GM18499 (cell line): ENCODE measurements around the gene SLC24A2.
"Not testable (repeated sequence)": the region's sequence is repeated elsewhere in the genome, so short reads cannot be mapped to it uniquely, and the experiment has no call there.

ENCODE experiments used
- ATAC-seq: cut with Tn5 transposase; IDR thresholded peaks from one replicate; pipeline ENCODE4 v1.9.1; 2021; ENCODE audit warnings: moderate number of reproducible peaks; ENCODE audit not compliant: insufficient read depth, unreplicated experiment

Gene SLC24A2

DNA sequence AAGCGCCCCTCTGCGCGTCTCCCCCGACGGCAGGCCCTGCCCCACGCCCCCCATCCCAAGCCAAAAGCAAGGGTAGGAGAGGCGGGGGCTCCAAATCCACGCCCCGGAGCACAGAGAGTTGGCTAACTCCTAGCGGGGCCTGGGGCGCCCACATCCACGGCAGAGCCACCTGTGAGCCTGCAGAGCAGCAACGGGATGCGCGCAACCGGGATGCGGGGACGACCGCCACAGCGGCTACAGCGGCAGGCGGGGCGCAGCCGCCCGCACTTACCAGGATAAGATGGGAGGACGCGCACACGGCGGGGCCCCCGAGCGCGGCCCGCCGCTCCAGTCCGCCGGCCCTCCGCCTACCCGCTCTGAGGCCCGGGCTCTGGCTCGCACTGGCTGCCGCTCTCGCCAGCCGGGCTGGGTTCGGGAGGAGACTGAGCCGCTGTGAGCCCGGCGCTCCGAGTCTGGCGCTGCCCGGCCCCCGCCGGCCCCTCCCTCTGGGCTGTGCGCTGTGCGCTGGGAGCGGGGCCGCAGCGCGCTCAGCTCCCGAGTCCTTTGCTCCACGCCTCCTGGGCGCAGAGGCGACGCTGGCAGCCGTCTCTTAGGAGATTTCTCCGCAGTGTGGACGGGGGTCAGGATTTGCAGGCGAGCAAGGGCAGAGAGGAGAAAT is at the start of gene SLC24A2:
Gene SLC24A2, minus strand, starts transcription at position 424 of the 658 bp plus-strand sequence.
- no peak for ATAC-seq

DNA sequence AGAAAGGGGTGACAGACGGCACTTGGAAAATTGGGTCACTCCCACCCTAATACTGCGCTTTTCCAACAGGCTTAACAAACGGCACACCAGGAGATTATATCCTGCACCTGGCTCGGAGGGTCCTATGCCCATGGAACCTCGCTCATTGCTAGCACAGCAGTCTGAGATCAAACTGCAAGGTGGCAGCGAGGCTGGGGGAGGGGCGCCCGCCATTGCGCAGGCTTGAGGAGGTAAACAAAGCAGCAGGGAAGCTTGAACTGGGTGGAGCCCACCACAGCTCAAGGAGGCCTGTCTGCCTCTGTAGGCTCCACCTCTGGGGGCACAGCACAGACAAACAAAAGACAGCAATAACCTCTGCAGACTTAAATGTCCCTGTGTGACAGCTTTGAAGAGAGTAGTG is 44.5 kb upstream of the SLC24A2 start:
- ATAC-seq: not testable (repeated sequence)

DNA sequence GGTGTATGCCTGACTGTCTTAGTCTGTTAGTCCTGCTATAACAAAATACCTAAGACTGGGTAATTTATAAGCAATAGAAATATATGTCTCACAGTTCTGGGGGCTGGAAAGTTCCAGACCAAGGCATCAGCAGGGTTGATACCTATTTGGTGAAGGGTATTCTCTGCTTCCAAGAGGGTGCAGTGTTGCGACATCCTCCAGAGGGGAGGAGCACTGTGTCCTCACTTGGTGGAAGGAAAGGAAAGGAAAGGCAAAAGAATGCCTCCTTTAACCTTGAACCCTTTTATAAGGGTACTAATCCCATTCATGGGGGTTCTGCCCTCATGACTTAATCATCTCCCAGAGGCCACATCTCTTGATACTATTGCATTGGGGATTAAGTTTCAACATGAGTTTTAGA is 42.0 kb upstream of the SLC24A2 start:
- ATAC-seq: no peak

DNA sequence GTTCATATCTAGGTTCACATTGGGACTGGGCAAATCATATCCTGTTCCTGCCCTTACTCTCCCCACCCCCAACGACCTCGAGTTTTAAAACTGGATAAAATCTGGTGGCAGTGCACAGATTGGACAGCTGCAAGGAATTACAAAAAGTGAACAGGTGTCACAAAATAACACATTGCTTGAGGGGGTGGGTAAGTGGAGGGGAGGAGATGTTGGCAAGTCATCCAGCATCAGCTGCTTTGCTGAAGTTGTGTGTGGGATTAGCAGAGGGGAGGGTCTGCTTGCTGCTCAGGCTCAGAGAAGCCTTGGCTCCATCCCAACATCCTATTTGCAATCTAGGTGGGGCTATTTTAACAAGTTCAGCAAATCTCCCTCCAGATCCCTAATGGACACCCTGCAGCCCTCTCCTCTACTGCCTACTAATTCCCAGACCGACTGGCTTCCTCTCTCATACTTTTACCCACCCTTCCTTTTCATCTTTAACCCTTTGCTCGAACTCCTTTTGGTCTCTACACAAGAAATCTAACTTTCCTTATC is 39.8 kb upstream of the SLC24A2 start:
- no peak for ATAC-seq

DNA sequence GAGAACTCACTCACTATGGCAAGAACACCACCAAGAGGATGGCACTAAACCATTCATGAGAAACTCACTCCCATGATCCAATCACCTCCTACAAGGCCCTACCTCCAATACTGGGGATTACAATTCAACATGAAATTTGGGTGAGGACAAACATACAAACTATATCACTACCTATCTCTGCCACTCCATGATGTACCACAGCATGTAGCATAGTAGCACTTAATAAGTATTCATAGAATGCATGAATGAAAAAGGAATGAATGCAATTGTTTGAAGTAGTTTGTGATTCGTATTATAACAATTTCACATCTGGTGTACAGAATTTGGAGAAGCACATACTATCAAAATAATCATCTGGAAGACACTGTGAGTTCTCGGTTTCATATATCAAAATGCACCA is 27.9 kb upstream of the SLC24A2 start:
- ATAC-seq: no peak

DNA sequence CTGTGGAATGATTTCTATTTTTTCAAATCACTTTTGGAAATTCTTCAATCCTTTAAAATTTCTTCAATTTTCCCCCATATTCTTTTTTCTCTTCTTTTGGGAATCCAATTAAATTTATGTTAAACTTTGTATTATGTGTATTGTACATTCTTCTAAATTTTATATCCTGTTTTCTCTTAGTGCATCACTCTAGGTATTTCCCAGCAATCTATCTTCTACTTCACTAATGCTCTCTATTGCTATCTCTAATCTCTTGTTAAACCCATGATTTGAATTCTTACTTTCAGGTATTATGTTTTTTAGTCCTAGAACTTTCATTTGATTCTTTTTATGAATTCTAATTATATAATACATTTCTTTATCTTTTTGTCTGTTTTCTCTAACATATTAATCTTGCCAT is 23.4 kb upstream of the SLC24A2 start:
- no peak for ATAC-seq

DNA sequence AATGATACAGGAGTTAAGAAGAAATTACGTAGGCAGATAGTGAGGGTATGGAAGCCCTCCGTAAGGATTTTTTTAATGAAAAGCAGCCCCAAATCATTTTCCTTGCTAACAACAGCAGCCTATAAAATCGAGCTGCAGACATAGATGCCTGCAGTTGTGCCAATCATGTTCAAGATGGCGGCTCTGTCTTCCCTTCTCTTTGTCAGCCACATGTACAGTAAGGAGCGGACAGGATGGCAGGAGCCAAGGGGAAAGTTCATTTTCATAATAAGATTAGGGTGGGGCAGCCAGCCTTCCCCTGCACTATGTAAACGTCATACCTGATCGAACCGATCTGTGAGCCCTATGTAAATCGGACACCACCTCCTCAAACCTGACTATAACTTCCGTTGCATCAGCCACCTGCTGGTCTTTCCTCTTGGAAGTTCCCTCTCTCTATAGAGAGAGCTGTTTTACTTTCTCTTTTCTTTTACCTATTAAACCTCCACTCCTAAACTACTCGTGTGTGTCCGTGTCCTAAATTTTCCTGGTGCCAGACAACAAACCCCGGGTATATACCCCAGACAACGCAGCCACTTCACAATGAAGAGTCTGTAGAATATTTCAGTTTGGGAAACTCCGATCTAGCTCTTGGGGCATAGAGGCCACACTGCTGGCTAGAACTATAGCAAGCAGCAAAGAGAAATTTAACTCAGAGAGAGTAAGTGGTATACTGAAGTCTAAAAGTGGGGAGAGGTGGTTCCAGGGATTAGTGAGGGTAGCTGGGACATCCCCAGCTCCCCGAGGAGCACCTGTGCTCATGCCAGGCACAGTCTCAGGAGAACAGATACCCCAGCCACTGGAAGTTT is 20.8 kb upstream of the SLC24A2 start:
- ATAC-seq: no peak

DNA sequence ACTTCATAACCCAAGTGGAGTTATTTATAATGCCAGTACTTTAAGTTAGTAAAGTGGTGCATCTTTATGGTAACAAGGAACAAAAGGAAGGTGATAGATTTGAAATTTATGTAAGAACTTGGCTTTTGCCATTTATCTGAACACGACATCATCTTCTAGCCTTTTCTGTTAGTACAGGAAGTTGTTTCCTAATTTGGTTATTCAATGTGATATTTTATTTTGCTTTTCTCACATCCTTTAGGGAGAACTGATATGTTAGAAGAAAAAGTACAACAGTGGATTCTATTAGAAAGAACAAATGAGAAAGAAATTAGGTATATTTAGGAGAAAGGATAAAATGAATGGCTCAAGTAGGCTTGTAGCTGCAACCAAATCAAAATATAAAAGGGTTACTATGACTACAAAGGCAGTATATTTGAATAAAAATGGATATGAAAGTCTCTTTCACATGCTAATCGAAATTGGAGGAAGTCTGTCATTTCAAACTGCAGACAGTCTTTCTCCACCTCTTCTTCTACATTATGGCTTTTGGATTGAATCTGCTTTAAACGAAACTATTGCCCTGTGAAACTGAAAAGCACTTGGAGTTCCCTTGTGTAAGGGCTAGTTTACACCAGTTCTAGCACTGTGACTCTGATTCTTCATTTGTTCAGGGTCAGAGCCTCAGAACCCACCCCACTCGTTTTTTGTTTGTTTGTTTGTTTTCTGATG is 18.5 kb upstream of the SLC24A2 start:
- no peak for ATAC-seq

DNA sequence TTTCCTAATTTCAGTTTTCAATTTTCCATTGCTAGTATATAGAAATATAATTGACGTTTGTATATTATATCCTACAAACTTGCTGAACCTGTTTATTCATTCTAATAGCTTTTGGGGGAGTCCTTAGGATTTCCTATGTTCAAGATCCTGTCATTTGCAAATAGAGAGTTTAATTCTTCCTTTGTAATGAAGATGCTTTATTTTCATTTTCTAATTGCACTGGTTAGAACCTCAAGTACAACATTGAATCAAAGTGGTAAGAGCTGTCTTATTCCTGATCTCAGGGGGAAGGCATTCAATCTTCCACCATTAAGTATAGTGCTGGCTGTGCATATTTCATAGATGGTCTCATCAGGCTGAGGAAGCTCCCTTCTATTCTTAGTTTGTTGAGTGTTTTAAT is 15.6 kb upstream of the SLC24A2 start:
- ATAC-seq: no peak

DNA sequence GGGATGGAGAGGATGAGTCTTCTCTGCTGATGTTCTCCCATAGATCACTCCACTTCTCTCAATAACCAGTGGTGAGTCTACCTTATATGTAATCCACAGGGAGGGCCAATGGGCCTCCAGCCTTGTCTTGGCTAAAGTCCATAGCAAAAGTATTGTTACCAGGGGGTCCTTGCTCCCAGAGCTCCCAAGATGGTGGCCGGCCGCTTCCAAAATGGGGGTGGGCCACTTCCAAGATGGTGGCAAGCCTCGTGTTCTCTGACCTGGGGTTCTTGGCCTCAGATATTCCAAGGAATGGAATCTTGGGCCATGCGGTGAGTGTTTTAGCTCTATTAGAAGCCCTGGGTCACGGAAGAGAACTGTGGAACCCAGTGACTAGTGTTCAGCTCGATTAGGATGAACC is 12.0 kb upstream of the SLC24A2 start:
- ATAC-seq: no peak

DNA sequence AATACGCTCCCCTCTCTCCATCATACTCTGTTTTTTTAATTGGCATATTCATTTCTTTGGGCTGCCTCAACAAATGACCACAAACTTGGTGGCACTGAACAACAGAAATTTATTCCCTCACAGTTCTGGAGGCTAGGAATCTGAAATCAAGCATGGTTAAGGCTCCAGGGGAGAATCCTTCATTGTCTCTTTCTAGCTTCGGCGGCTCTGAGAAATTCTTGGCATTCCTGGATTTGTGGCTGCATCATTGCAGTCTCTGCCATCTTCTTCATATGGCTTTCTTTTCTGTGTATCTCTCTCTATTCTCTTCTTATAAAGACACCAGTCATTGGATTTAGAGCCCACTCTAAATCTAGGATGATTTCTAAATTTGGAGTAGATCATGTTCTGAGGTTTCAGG is 10.9 kb upstream of the SLC24A2 start:
- ATAC-seq: no peak

DNA sequence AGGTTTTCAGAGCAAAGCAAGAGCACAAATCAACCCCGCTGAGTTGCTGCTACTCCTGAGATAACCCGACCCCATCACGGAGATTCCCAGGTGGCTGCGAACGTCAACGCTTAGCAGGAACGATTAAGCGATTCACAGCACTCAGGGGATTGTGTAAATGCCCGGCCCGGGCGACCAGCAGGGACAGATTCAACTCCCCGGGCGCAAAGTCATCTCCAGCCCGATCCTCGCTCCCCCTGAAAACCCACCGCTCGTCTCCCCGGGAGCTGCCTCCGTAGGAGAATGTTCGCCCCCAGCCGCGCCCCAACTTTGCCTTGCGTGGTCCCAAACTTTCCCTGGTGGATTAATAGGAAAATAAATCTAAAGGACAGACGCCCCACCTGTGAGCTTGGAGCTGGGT is 685 bp downstream of the SLC24A2 start:
- no peak for ATAC-seq

DNA sequence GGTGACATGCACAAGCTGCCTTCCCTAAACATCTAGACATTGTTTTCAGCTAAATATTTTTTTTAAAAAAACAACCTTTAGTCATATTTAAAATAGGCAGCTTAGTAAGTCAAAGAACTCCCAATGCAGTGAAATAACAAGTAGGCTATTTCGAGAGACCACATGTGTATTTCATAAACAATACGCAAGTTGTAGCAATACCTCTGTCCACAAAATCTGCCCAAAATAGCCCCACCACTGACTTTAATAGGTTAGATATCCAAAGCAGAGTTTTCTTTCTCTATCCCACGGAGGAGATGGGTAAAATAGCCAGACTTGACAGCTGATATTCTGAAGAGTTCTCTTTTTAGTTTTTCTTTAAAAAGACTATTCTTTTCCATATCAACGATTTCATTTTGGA is 1.2 kb downstream of the SLC24A2 start:
- no peak for ATAC-seq

DNA sequence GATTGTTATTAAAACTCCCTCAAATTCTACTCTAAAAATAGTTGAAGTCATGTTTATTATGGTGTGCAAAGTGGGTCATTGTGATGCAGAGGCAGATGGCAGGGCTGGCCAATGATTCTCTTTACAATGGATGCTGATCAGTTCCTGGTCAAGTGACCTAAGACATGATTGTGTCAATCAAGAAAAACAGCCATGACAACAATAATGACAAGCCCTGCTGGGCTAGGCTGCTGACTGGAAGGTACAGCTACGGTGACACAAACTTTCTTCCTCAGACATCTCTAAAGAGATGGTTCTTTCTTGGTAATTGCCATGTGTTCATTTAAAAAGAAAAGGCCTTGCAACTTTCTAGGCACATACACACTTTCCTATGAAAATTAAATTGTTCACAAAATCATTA is 3.6 kb downstream of the SLC24A2 start:
- ATAC-seq: no peak

DNA sequence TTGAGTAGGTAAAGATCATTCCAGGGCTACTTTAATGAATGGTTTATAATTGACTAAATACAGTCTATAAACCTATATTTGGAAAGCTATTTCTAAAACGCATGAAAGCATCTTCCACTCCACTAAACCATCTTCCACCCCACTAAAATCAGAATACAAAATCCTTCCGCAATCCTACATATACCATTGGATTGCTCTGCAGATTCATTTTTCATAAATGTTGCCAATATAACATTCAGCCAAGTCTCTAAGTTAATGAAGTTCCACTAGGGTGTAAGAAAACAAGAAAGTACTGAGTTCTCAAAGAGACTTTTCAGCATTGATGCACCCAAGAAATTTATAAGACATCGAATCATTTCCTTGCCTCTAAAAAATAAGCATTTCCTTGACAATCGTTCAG is 4.7 kb downstream of the SLC24A2 start:
- ATAC-seq: no peak

DNA sequence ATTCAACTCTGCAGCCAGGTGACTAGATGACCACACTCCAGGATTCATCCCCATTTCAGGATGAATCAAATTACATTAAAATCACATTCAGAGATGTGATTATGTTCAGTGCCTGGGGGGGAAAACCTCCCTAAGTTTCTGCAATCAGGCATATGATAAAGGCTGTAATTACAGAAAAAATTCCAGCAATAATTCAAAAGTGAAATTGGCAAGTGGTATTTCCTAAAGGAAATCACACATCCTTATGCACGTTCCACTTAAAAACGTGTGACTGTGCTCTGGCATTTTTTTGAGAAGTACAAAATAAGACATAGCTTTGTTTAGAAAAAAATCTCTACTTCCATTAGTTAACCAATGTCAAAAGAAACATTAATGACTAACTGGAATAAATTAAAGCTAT is 5.3 kb downstream of the SLC24A2 start:
- ATAC-seq: no peak

DNA sequence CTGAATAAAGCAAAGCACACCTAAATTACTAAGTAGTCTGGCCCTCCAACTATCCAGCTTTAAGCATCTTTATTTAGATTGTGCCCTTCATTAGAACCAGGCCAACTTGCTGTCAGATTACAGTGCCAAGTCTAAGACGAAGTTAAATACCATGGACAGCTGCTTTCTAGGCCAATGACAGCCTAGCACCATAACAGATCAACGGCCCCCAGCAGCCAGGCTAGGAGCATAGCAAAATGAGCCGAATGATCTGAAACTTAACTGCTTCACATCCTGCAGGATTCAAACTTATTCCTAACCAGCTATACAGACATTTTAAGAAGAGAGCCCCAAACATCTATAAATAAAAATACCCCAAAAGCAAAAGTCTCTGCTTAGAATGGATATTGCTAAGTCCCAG is 6.8 kb downstream of the SLC24A2 start:
- no peak for ATAC-seq

DNA sequence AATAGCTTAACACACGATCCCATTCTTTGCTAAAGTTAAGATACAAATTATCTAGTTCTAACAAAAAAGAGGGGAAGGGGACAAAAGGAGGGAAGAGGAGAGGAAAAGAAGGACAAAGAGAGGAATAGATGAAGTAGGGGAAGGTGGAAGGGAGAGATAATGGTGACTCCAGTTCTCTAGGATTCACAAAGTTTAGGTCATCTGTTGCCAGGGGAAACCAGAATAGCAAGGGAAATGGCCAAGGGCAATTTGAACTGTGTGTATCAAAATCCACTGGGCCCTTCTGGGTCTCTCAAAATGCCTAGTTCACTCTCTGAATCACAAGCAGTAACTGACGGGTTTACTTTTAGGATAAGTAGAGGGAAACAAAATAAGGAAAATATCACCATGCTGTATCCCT is 7.6 kb downstream of the SLC24A2 start:
- no peak for ATAC-seq

DNA sequence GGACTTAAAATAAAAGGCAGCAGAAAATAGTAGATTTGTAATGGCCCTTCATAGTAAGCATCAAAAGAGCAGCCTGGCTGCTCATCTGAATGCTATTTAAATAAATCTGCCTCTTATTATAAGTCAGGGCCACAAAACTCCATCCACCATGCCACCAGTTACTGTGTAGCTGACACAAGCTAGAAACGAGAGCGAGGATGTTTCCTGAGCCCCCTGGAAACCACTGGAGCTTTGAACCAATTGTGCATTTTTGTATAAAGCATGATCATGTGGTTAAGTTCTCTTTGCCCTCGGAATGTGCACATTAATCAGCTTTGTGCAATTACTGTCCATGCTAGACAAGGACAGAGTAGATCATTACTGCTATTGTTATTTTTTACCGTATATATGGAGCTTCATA is 17.4 kb downstream of the SLC24A2 start:
- ATAC-seq: no peak

DNA sequence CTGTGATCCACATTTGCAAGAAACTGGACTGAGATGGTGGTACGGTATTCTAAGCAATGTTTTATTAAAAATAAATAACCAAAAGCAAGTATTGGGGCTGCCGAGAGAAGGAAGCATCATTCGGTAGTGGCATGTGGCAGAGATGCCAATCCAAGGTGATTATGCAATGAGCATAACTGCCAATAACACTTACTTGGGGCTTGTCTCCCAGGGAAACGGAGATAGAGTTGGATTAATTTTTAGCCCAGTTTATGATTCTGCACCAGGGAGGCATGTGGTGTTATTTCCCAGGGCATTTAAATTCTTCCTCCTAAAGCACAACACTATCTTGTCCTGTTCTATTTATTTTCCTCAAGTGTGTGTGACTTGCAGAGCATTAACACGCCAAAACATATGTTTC is 17.9 kb downstream of the SLC24A2 start:
- no peak for ATAC-seq

DNA sequence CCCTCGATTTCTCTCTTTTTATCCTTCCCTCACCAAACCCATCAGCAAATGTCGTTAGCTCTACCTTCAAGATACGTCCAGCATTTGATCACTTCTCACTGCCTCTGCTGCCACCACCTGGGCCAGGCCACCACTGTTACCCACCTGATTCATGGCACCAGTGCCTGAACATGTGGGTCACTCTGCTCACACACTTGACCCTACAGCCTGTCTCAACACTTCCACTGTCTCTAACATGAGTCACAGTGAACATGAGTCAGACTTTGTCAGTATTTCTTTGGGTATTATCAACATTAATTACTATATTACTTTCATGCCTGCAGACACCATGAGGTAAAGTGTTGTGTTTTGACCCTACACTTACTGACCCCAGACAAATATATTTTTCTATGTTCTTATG is 19.6 kb downstream of the SLC24A2 start:
- no peak for ATAC-seq
